GM13976 (cell line): ENCODE measurements around the gene RSRC1.

ENCODE experiments used
- DNase-seq: peaks from one replicate; pipeline ENCODE4 v3.0.0; 2012; ENCODE audit warnings: low spot score
- in situ Hi-C: fragments of 300-500 bp; cut with MboI; formaldehyde crosslinking; loops from one replicate; pipeline ENCODE4 v1.12.0; 2022; ENCODE audit warnings: low sequenced_read_pairs, mixed read lengths, inconsistent platforms; ENCODE audit not compliant: unreplicated experiment
- TF ChIP-seq, protein P1 (sequence below): IDR thresholded peaks from 2 replicates; pipeline ENCODE4 v1.5.1; 2012; ENCODE audit warnings: borderline replicate concordance, mild to moderate bottlenecking; ENCODE audit not compliant: insufficient read depth; ENCODE audit errors: extremely low read depth, missing control alignments, control extremely low read depth

Gene RSRC1

DNA sequence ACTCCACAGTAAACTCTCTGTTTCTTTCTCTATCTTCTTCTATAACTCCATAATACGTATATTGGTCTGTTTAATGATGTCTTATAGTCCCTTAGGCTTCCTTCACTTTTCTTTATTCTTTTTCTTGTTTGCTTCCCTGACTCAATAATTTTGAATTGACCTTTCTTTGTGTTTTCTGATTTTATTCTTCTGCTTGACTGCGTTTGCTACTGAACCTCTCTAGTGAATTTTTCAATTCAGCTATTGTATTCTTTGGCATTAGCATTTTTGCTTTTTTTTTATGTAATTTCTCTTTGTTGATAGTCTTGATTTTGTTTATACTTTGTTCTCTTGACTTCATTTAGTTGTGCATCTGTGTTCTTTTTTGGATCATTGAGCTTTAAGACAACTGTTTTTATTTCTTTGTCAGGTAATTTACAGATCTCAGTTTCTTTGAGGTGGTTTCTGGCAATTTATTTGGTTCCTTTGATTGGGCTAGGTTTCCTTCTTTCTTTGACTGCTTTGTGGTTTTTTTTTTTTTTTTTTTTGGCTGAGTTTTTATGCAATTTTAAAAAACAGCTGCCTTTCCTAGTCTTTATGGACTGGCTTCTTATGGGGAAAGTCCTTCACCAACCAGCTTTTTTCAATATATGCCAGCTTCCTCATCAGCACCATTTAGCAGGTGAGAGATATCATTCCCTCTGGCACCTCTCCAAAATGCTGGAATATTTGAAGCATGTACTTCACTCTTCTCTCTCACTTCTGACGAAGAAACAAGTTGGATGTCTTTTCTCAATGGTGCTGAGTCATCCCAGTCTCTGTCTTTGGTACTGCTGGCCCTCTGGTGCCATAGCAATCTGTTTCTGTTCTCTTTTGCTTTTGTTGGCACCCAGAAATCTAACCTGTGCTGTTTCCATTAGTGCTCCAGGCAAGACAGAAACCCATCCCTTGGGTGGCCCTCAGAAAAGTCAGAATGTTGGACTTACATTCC is 17.6 kb downstream of the RSRC1 start:
- TF ChIP-seq, protein P1, sequence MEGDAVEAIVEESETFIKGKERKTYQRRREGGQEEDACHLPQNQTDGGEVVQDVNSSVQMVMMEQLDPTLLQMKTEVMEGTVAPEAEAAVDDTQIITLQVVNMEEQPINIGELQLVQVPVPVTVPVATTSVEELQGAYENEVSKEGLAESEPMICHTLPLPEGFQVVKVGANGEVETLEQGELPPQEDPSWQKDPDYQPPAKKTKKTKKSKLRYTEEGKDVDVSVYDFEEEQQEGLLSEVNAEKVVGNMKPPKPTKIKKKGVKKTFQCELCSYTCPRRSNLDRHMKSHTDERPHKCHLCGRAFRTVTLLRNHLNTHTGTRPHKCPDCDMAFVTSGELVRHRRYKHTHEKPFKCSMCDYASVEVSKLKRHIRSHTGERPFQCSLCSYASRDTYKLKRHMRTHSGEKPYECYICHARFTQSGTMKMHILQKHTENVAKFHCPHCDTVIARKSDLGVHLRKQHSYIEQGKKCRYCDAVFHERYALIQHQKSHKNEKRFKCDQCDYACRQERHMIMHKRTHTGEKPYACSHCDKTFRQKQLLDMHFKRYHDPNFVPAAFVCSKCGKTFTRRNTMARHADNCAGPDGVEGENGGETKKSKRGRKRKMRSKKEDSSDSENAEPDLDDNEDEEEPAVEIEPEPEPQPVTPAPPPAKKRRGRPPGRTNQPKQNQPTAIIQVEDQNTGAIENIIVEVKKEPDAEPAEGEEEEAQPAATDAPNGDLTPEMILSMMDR = no peak
- in situ Hi-C loops = no loop called here
- no peak for DNase-seq

DNA sequence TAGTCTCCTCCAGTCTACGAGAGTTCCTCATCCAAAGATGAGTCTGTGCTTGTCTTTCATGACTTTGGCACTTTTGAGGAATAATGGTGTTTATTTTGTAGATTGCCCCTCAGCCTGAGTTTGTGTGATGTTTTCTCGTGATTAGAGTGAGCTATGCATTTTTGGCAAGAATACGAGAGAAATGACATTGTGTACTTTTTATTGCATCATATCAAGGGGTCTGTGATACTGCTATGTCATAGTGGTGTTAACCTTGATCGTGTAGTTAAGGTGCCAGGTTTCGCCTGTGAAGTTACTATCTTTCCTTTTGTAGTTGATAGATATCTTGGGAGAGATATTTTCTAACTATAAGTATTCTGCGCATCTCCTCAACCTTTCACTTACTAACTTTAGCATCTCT is 18.9 kb downstream of the RSRC1 start:
- no peak for DNase-seq
- TF ChIP-seq, protein P1 = no peak
- in situ Hi-C loops = no loop called here

DNA sequence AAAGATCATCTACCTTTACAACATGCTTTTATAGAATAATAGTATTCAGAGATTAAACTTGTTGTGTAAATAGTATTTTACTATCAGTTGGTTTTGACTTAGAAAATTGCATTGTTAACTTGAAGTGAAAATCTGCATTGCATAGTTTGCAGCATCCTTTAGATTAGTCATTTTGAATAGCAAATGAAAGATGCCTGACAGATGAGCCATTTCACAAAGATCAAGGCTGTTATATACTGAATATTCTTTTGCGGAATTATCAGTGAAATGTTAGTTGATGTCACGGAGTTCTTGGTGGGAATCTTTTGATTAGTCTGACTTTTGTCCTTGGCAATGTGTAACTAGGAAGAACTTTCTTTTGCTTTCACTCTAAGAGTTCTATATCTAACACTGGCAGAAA is 24.5 kb downstream of the RSRC1 start:
- in situ Hi-C loops = no loop called here
- TF ChIP-seq, protein P1 = no peak
- DNase-seq = no peak

DNA sequence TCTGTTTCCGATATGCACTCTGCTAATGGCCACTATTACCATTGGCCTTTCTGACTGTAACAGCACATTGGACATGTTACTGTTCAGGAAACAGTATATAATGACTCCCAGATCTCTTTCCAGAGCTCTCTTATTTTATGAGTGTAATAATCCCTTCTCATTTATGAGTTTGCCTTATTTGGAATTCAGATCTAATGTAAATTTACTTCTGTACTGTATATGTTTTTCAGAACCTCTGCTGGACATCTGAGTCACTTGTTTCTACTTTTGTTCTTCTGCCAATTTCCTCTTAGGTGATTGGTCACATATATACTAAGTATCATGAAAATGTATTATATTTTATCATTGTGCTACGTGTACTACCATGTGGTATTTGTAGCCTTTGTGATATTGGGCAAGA is 30.5 kb downstream of the RSRC1 start:
- no peak for DNase-seq
- TF ChIP-seq, protein P1 = no peak
- in situ Hi-C loops = no loop called here

DNA sequence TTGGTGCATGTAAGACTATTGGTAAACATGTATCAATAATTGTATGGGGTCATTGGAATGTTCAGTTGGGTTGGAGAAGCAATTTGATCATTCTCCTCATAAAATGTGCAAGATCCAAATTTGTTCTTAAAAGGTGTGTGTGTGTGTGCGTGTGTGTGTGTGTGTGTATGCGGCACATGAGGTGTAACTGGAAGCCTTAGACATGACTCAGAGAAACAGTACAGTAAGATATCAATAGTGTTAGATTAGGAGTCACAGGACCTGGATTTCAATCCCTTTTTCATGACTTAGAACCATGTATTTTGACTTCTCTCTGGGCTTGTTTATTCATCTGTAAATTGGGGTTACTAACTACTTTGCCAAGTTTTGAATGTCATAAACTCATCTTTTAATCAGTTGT is 38.3 kb downstream of the RSRC1 start:
- in situ Hi-C loops = no loop called here
- no peak for DNase-seq
- TF ChIP-seq, protein P1 = no peak

DNA sequence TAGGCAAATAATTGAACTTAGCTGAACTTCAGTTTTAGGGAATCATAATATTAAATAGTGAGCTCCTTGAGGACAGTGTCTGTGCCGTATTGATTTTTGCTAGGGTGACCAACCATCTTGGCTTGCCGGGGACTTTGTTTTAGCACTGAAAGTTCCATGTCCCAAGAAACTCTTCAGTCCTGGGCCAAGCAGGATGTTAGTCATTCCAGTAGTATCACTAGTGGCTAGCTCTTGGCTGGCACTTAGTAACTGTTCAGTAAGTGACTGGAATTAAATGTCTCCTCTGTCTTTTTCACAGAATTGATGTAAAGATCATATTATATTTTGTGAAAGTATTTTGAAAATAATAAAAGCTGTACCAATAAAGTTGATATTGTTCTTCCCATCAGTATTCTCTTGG is 42.3 kb downstream of the RSRC1 start:
- TF ChIP-seq, protein P1 = no peak
- DNase-seq = no peak
- in situ Hi-C loops = no loop called here

DNA sequence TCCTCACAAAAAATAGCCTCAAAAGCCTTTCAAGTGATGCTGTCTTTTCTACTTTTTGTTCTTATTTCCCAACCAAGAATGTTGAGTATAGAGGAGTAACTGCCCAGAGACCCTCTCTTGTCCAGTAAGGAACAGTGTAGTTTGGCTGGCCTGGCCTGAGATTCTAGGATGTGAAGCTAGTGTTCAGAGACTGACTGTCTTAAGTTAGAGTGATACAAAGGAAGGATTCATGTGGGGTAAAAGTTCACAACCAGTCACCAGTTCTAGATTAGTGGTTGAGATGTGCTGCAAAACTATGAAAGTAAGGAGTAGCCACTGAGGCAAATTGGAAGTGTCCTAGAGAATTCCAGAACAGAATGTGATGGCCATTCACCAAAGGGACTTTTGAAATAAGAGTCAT is 49.1 kb downstream of the RSRC1 start:
- TF ChIP-seq, protein P1 = no peak
- DNase-seq = no peak
- in situ Hi-C loops = no loop called here
